Right lung (tissue), 5 donors: Measurements from ENCODE around the gene EDN2. TPM values are rescaled to one million over a fixed set of nuclear protein-coding genes. Genes with fewer than 3 reads are reported as not detected.
A peak's percentile ranks its signal among the peaks of the same experiment; 100 is the strongest.

Source experiments
- DNase-seq, 2 donors: peaks; one replicate each; pipeline ENCODE4 v3.0.0-alpha.2; 2013
- polyA plus RNA-seq, 5 donors: library from polyadenylated mRNA; unstranded; fragments of 120-200 nt; gene quantifications; one replicate each; pipeline versions ENCODE4 v1.2.1 to v1.2.3, GENCODE V29; 2013; ENCODE audit warnings: inconsistent platforms in 1 of 5, low replicate concordance in 1 of 5; ENCODE audit not compliant: insufficient read length in 5 of 5, insufficient read depth in 1 of 5

EDN2 gene
- polyA plus RNA-seq, 5 donors, result 0.39 to 0.67 (median 0.54) TPM; not detected in 1

DNA sequence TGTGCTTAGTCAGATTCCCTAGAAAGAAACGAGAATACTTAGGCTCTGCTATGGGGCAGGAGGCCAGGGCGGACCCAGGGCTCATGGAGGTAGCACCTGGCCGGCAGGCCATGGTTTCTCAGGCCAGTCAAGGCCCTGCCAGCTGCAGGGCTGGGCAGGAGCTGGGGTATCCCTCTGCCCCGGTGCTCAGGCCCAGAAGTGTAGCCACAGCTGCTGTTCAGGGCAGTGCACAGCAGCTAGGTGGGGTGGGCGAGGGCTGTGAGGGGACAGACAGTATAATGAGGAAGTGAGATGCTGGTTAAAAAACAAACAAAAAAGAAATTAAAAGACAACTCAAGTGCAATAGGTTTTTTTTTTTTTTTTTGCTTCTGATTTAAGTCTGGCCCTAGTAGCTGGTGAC lies 34.0 kb upstream of the EDN2 start:
- no peak for DNase-seq

DNA sequence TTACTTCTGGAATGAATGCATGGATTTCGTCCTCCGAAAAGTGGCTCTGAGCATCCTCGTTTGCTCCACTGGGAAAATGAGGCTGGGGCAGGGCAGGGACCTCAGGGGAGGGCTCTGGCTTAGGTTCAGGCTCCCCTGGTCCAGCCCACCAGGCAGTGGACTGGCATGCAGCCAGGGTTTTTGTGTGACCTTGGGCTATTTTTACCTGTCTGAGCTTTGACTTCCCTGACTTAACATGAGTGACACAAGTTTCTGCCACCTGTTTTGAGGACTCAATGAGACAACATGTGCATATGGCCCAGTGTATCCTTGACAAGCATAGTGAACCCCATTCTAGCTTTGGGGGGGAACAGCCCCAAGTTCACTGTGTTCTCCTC lies 32.6 kb upstream of the EDN2 start:
- DNase-seq, result no peak

DNA sequence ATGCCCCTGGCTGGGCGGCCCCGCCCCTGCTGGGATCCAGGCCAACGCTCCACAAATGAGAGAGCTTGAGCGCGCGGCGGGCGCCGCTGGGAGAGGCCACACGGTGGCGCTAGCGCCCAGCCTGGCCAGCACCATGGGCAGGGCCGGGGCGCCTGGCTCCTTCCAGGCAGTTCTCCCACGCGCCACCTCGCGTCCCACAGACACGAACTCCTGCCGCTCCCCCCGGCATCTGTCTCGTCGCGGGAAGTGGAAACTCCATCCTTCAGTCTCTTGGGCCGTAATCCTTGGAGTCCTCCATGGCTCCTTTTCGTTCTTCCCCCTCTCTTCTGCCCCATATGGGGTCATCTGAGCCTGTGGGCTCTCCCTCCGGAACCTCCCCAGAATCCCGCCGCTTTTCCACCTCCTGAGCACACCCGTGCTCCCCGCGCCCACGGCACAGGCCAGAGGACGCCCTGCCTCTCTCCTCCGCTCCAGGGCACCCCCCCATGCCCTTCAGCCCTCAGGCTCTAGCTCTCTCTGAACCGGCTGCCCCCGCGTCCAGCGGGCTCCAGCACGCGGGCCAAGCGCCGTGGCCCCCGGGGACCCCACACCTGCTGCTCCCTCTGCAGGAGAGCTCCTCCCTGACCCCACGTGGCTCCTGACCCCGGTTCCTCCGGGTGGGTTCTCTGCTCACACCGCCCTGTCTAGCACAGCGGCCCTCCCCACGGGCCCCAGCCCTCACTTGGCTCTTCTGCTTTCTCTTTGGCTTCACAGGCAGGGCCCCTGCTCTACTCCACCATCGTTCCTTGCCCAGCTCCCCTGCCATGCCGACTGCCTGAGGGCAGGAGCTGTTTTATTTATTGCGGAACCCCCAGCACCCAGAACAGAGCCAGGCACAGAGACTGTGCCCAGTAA lies 31.9 kb upstream of the EDN2 start:
- DNase-seq, result peak; percentile 93 to 95

DNA sequence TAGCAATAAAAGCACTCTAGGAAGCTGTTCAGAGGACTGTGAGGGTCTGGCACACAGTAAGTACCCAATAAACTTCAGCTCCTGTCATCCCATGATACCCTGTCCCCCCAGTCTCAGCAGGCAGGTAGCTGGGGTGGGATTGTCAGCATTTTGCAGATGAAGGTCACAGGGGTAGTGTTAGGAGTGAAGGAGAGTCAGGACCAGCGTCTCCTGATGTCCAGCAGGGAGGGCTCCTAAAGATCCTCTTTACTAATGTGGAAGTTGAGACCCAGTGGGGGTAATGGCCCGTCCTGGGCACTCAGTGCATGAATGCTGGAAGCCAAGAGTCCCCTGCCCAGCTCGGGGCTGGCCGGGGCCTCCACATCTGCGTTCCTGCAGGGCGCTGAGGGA lies 31.3 kb upstream of the EDN2 start:
- DNase-seq, result no peak

DNA sequence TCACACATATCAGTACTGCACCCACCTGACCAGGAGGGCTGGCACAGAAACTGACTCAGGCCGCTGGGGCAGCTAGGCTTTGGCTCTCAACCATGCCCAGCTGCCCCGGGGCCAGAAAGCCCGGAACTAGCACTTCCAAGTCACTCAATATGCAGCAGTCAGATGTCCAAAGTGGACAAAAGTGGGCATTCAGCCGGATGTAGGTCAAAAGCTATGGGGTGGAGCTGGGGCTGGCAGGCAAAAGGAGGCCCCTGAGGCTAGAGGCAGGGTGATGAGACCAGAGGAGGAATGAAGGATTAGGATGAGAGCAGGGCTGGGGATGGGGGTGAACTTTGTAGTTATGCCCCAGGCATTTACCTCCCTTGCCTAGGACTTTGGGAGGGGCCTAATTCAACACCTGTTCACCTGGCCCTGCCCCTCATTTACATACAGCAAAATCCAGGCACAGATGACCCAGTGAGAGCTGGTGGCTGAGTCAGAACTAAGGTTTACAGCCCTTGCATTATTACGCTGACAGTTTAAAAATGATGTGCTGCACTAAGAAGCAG lies 30.7 kb upstream of the EDN2 start:
- DNase-seq, result no peak

DNA sequence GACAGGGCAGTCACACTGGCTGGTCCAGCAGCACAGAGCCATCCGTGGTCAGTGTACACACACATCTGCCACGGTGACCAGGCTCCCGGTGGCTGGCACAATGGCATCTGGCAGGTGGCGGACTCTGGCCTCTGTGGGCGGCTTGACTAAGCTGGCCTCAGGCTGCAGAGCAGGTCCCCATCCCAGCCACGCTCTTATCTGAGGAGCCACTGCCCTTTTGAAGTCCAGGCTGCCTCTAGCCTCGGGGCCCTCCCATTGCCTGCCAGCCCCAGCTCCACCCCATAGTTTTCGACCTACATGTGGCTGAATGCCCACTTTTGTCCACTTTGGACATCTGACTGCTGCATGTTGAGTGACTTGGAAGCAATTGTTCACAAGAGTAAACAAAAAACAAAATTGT lies 29.9 kb upstream of the EDN2 start:
- DNase-seq, result no peak

DNA sequence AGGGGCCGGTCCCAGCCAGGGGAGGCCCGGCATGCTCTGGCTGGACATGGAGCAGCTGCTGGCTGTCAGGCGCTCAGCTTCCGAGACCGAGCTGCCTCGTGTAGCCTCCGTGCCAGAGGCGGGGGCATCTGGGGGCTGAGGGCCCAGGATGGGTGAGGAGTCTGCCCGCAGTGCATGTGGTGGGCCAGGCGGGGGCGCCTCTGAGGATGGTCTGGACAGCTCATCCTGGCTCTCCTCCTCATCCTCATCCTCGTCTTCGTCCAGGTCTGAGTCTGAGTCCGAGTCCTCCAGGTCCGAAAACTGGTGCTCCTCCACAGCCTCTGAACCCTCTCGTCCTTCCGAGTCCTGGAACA lies 28.9 kb upstream of the EDN2 start:
- peak; percentile 32 to 43 for DNase-seq

DNA sequence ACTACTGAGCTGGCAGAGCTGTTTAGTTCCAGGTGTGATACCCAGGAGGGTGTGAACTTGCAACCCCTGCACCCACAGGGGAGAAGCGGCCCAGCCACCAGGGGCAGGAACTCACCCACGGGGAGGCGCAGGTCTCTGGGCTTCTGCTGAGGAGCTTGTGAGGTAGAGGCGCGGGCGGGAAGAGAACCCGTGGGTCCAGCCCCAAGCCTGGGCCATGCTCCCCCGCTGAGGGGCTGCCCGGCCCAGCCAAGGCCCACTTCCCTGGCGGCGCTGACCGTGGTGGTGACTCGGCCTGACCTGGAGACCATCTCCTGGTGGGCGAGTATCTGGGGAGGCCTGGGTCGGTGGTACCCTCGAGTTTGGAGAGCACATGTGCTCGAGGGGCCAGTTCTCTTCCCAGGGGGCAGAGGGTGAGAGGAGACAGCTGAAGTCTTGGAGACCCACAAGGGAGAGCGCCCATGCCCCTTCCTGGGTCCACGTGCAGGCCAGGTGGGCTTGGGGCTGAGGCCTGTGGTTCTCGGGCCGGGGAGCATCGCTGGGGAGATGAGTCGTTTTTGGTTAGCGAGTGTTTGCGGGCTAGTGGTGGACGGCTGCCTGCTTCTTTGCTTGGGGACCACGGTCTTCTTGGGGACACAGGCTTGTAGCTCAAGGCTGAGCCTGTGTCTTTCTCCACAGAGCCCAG lies 28.4 kb upstream of the EDN2 start:
- no peak for DNase-seq

DNA sequence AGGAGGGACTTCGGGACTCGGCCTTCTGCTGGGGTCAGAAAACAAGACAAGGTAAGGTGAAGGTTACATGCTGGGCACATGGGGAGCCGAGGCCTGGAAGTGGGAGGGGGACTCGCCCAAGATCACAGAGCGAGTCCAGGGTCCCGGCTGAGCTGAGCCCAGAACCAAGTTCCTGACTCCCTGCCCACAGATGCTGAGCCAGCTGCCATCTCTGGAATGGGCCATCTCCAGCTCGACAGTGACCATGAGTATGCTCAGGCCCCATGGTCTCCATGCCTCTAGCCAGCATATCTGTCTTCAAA lies 26.7 kb upstream of the EDN2 start:
- DNase-seq, result no peak

DNA sequence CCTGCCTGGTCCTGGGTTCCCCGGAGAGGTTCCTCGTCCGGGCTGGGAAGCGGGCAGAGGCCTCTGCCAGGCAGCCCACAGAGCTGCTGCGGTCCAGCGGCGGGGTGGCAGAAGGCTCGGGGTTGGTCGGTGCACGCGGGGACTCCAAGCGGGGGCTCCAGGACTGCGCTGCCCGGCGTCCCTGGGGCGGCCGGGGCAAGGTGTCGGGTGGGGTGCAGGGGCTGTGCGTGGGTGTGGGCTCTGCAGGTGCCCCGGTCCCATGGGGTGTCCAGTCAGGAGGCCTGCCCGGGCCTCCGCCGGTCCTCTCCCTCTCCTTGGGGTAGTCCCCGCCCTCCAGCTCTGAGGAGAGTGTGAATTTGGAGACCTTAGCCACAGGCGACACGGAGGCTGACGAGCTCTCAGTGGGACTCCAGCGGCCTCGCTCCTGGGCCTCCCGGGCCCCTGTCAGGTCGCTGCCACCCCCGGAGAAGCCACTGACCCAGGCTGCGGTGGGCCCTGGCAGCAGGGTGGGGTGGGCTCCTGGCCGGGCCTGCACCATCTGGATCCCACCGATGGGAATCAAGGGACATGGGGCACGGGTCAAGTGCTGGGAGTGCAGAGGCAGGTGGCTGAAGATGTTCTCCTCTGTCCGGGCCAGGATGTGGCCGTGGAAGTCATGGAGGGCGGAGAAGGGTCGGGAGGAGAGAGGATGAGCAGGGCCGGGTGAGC lies 26.2 kb upstream of the EDN2 start:
- no peak for DNase-seq

DNA sequence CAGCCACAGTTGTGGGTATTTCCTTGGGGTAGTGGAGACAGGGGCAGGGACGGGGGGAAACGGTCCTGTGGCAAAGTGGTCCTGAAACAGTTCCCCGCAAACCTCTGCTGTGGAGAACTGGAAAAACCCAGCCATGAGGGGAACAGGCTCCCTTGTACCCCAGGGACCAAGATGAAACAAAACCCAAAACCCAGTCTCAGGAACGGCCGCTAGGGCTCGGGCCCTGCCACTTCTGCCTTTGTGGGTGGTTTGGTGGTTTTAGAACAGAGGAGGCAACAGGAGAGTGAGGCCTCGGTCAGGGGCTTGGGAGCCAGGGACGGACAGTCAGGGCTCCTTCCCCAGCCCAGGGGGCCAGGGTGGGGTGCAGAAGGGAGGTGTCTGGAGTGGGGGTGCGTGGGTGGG lies 24.8 kb upstream of the EDN2 start:
- no peak for DNase-seq

DNA sequence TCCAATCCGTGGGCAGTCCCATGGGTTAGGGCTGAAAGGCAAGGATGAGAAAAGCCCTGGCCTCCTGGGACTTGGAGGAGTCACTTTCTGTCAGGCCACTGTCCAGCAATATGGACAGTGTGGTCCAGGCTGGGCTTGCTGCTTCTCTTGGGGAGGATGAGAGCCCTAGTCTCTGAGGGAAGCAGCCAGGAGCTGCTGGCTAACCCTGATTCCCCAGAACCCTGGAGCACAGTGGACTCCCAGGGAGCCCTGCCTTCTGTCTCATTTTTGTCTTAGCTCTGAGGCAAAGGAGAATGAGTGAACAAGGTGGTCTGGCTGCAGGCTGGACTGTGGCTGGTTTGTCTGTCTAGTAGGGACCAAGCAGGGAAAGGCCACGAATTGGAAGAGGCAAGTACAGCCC lies 23.8 kb upstream of the EDN2 start:
- no peak for DNase-seq

DNA sequence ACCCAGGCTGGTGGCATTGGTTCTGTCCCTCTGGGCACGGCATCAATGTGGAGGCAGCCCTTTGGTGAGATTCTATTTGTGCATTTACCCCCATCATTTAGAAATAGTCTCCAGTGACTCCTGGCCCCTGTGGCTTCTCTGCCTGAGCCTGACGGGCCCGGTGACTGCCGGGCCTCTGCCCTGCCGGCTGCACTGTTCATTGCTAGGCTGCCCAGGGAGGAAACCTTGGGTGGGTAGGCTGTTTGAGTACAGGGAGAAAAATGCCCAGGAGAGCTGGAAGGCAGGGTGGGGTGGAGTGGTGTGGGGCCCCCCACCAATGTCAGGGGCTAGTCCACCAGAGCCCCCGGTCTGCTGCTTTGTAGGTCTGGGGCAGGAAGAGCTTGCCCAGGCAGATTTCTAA lies 23.4 kb upstream of the EDN2 start:
- DNase-seq, result no peak

DNA sequence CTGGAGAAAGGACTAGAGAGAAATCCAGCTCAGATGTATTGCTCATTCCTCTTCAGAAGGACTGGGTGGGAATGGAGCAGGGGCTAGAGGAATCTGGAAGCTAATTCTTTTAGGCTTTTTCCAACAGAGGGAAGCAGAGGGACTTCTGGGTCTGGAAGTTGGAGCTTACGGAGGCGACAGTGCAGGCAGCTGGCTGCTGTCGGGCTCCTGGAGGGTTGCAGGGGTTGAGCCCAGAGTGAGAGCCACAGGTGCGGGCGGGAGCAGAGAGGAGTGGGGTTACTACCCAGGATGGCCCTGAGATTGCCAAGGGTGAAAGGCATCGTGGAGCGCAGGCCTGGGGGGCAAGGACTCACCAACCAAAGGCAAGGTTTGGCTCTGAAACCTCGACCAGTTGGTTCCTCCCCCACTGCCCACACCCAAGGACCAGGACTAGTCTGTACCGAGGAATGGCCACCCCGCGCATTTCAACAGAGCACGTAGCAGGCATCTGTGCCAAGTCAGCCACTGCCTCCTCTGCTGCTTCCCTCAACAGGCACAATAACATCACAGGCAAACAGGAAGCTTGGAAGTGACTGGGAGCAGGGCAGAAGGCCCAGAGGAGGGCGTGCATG lies 22.7 kb upstream of the EDN2 start:
- DNase-seq, result no peak

DNA sequence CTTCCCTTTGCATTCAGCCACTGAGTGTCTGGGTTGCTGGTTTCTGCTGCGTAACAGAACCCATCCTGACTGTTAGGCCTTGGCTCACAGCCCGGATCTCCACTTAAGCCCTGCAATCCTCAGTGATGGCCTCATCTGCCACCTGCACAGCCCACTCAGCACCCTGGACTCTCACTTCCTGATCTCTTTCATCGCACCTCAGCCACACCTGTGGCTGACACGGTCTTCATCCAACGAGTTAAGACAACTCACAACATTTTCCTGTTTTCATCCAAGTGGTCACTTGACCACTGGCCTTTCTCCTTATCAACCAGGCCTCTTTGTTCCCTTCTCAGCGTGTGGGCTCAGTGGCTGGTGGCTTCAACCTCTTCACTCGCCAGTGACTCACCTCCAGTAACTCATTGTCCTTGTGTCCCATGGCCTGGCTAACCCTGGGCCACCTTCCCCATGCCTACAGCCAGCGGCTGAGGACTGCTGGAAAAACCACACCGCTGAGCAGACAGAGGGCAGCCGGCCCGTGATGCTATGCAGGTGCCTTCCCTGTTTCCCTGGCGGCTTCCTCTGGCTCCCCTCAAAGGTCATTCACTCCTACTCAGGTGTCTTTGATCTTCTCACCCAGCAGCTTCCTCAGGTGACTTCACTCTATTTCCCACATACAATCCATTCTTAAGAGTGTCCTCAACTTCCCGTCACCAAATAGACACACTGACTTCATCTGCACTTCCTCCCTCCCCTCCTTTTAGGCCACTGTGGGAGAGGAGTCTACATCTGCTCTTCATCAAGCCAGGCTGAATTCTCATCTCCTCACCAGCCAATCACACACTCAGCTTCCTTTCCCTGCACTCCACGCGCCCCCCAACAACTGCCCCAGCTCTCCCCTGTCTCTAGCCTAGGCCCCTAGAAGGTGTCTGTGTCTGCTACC lies 19.9 kb upstream of the EDN2 start:
- no peak for DNase-seq

DNA sequence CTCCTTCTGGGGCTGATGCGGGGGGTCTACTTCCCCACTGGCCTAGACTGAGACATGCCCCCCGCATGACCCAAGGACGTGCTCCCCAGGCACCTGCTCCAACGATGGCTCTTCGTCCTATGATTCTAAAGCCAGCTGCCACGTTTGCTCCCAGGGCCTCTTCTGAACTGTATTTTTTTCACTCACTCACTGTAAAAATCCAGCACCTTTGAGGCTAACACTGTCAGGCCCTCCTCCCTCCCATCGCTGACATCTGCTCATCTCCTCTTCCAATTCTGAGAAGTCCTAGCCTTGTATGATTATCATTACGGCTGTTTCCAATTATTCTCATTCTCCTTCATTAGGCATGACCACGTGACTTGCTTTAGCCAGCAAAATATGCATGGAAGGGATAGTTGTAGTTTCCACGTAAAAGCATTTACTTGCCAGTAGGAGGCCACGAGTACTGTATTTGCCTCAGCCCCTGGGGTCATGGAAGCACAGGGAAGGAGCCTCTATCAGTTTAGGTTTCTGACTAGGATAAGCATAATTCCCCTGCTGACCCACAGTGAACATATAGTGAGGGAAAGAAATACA lies 19.1 kb upstream of the EDN2 start:
- DNase-seq, result no peak

DNA sequence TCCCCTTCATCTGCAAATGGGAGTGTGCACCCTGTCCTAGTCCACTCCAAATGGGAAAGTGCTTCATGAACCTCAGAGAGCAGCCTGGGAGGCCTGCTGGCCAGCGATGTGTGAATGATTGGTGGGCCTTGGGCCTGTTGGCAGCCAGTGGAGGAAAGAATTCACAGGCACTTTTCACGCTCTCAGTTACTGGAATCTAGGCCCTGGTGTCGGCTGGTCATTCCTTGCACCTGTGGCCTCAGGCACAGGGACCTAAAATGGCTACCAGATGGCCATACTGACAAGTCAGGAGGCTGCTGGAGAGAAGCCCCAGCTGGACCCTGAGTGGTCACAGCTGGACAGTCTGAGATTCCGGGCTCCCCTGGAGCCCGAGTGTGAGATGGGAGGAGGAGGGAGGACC lies 18.4 kb upstream of the EDN2 start:
- peak in 1 of 2 donors; percentile 51 for DNase-seq

DNA sequence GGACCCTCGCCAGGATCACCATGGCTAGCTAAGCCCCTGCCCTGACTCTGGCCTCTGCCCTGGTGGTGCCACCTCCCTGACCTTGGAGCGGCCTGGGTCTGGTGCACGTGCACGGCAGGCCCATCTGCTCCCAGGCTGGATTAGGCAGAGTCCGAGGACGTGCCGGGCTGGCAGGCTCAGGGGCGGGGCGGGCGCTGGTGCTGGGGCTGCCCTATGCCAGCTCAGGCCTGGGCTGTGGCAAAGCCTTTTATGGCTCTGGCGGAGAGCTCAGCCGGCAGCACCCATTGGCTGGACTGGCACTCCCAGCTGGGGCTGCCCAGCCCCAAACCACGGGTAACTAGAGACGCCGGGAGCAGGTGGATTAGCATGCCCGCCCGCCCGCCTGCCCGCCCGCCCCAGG lies 17.1 kb upstream of the EDN2 start:
- no peak for DNase-seq

DNA sequence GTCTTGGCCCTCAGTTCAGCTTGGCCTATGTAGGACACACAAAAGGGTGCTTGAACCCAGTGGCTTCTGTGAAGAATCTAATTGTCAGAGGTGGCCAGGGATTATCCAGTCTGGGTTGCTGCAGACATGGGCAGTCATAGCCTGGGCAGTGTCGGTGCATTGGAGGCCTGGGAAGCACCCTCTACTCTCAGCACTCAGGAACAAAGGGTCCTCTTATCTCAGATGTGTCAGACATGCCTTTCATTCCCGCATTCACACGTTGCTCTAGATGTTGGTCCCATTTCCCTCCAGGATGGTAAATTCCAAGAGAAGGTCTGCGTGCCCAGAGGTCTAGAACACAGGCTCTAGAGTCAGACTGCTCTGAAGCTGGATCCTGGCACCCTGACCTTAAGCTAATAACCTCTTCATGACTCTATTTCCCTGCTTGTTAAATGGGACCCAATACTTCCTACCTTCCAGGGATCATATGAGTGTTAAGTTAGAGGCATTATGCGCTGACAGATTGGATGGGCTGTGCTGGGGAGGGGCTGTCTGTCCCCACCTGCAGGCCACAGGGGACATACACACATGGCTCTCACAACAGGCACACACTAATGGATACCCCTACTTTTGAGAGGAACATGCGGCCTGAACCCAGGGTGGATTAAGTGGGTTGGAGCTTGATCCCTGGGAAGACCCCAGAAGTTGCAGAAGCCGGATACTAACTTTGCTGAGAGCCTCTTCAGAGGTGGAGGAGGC lies 16.5 kb upstream of the EDN2 start:
- DNase-seq, result no peak

DNA sequence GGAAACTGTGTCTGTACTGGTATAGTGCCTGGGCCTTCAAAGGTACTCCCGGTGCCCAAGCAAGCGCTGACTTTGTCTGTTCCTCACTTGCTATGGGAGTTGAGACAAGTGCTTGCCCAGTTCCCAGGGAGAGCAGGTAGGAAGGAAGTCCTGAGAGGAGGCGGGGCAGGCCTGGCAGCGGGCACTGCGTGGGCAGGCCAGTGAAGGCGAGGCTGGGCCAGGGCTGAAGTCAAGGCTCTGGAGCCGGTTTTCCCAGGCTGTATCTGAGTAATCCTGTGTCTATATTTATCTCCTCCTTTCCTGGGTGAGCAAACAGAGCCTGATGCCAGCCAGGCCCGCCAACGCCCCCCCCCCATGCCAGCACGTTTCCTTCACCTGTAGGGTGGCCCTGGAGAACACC lies 15.9 kb upstream of the EDN2 start:
- peak in 1 of 2 donors; percentile 38 for DNase-seq
